ENCODE data around the gene EYA3. TPM values are rescaled to one million over a fixed set of nuclear protein-coding genes. Genes with fewer than 3 reads are reported as not detected.

Gene EYA3
- total and polyA plus RNA-seq, 10 of the 15 experiments (the other 5 are each of a cell fraction or from before 2014, with no cell fraction given) = 13.0 to 46.6 (median 23.4) TPM

- DNase-seq (ENCODE audit: low read depth, low spot score) (no peak), ATAC-seq (no peak), FAIRE-seq (no peak)
- Histone ChIP-seq H2AFZ (ENCODE audit: control insufficient read depth, low read depth, low read length) (no peak overlapping the region), H3K9ac (ENCODE audit: control insufficient read depth, insufficient read depth, low read length) (no peak overlapping the region), H3K4me3 (no peak overlapping the region), H3K4me1 (ENCODE audit: control insufficient read depth, insufficient read depth, low read length) (peaks cover 34% of the 10 kb centered on the region), H4K20me1 (ENCODE audit: control insufficient read depth, insufficient read depth) (no peaks in the 10 kb centered on the region), H3K9me3 (replicated peaks; ENCODE audit: control insufficient read depth, insufficient read depth, low read length) (no peaks in the 10 kb centered on the region), H3K27me3 (replicated peaks in 1 of 2; ENCODE audit: control insufficient read depth in 2 of 2, insufficient read depth in 2 of 2, low read length in 1 of 2) (no peaks in the 10 kb centered on the region), H3K36me3 (ENCODE audit: control insufficient read depth in 2 of 2, insufficient read depth in 2 of 2, low read length in 1 of 2) (no peaks in the 10 kb centered on the region), H3K4me2 (ENCODE audit: control insufficient read depth, insufficient read depth) (no peak overlapping the region), H3K27ac (ENCODE audit: control insufficient read depth, insufficient read depth) (no peak overlapping the region), H3K79me2 (ENCODE audit: control insufficient read depth, insufficient read depth, low read length) (no peaks in the 10 kb centered on the region)
- no peak for TF ChIP-seq ZBED1 (IDR thresholded peaks at IDR 0.05; ENCODE audit: borderline replicate concordance)
- TF ChIP-seq IRF5 (IDR thresholded peaks at IDR 0.05; ENCODE audit: borderline replicate concordance) = no peak
- no TSS peak for BruUV-seq (replicated peaks)
- WGBS (ENCODE audit: insufficient coverage, insufficient replicate concordance, low lambda C conversion rate, missing lambda C conversion rate) = 57% methylated on average over 1 of the region's 1 CpG
- ChIA-PET CTCF (interaction anchor here (0.6 to 6.9 kb wide), 12 partner anchors 16 to 253 kb away, joined by 3 to 57 read pairs (median 5); partner anchors contain the start of genes EYA3 and PTAFR), RAD21 (ENCODE audit: unreplicated experiment) (interaction anchor here (0.7 to 11.7 kb wide), 11 partner anchors 8 to 252 kb away, joined by 3 to 113 read pairs (median 4); partner anchors contain the start of genes EYA3 and PTAFR), SMC1A (ENCODE audit: uncharacterized antibody, unreplicated experiment) (interaction anchor here (0.6 to 3.4 kb wide), 22 partner anchors 9 to 207 kb away, joined by 3 to 16 read pairs (median 4); partner anchors contain the start of gene EYA3), POLR2A (interaction anchor here (0.6 to 3.7 kb wide), 8 partner anchors 8 to 102 kb away, joined by 3 to 18 read pairs (median 6); no protein-coding TSS in a partner anchor)
- in situ Hi-C loops (cut with MboI) (no loop called here), intact Hi-C loops (cut with micrococcal nuclease; ENCODE audit: unreplicated experiment) (no loop called here)
Observed at GRCh38 chr1:28110555-28110954, 22.1 kb upstream of the EYA3 start.

GRCh38 chr1:28109639-28110038, 21.2 kb upstream of the EYA3 start:
- Histone ChIP-seq H3K4me2 (ENCODE audit: control insufficient read depth, insufficient read depth) (no peak overlapping the region), H3K9ac (ENCODE audit: control insufficient read depth, insufficient read depth, low read length) (no peak overlapping the region), H3K9me3 (replicated peaks; ENCODE audit: control insufficient read depth, insufficient read depth, low read length) (no peaks in the 10 kb centered on the region), H3K27ac (ENCODE audit: control insufficient read depth, insufficient read depth) (no peak overlapping the region), H3K4me1 (ENCODE audit: control insufficient read depth, insufficient read depth, low read length) (peaks cover 25% of the 10 kb centered on the region), H2AFZ (ENCODE audit: control insufficient read depth, low read depth, low read length) (no peak overlapping the region), H3K79me2 (ENCODE audit: control insufficient read depth, insufficient read depth, low read length) (no peaks in the 10 kb centered on the region), H3K4me3 (no peak overlapping the region), H4K20me1 (ENCODE audit: control insufficient read depth, insufficient read depth) (no peaks in the 10 kb centered on the region), H3K27me3 (replicated peaks in 1 of 2; ENCODE audit: control insufficient read depth in 2 of 2, insufficient read depth in 2 of 2, low read length in 1 of 2) (no peaks in the 10 kb centered on the region), H3K36me3 (ENCODE audit: control insufficient read depth in 2 of 2, insufficient read depth in 2 of 2, low read length in 1 of 2) (no peaks in the 10 kb centered on the region)
- TF ChIP-seq ZNF274 (IDR thresholded peaks at IDR 0.05; ENCODE audit: insufficient read depth, insufficient read length) = no peak
- TF ChIP-seq TAF1 (IDR thresholded peaks at IDR 0.05; ENCODE audit: borderline replicate concordance, low read depth, low read length) = no peak
- in situ Hi-C loops (cut with MboI) (no loop called here), intact Hi-C loops (cut with micrococcal nuclease; ENCODE audit: unreplicated experiment) (no loop called here)
- ChIA-PET SMC1A (ENCODE audit: uncharacterized antibody, unreplicated experiment) (interaction anchor here (0.7 to 3.2 kb wide), 12 partner anchors 9 to 158 kb away, joined by 3 to 13 read pairs (median 4); partner anchors contain the start of gene EYA3), CTCF (interaction anchor here (0.6 to 6.9 kb wide), 9 partner anchors 15 to 252 kb away, joined by 3 to 57 read pairs (median 3); partner anchors contain the start of gene EYA3), POLR2A (interaction anchor here (0.6 to 3.7 kb wide), 10 partner anchors 9 to 190 kb away, joined by 3 to 18 read pairs (median 3); partner anchors contain the start of gene EYA3), RAD21 (ENCODE audit: unreplicated experiment) (interaction anchor here (0.7 to 11.7 kb wide), 6 partner anchors 11 to 252 kb away, joined by 3 to 113 read pairs (median 4); partner anchors contain the start of gene EYA3)
- ATAC-seq (no peak), FAIRE-seq (no peak), DNase-seq (ENCODE audit: low read depth, low spot score) (no peak)
- 94% methylated on average over 3 of the region's 3 CpGs for WGBS (ENCODE audit: insufficient coverage, insufficient replicate concordance, low lambda C conversion rate, missing lambda C conversion rate)
- no TSS peak for BruUV-seq (replicated peaks)
